ENCODE measurements around the gene TBC1D14.

GRCh38 chr4:7059662-7060061 lies 150.0 kb downstream of the TBC1D14 start:
- no peak for TF ChIP-seq CTCF (conservative IDR thresholded peaks at IDR 0.05; ENCODE audit: low read length)
- TF ChIP-seq EZH2phosphoT487 (IDR thresholded peaks at IDR 0.05; ENCODE audit: borderline replicate concordance) = no peak

Measured in Loucy (cell line).